Astrocyte (in vitro differentiated cells and primary cell): ENCODE measurements around the gene SYT14. TPM values are rescaled to one million over a fixed set of nuclear protein-coding genes. Genes with fewer than 3 reads are reported as not detected.
A peak's percentile ranks its signal among the peaks of the same experiment; 100 is the strongest.

Experiments
- DNase-seq: peaks from one replicate; pipeline ENCODE4 v3.0.0-alpha.2; 2010; ENCODE audit warnings: low read depth
- FAIRE-seq: peaks from 2 replicates; lab custom pipeline; 2011; peaks lifted over from hg19 to GRCh38; lab: Jason Lieb, UNC
- H2AFZ ChIP-seq: 2 replicates; pipeline ENCODE4 v1.6.0; 2012; ENCODE audit warnings: low read depth, low read length, inconsistent platforms
- H3K27ac ChIP-seq: 2 replicates; pipeline ENCODE4 v1.5.1; 2011; ENCODE audit warnings: low read depth, low read length, inconsistent platforms
- H3K27me3 ChIP-seq: 2 replicates; pipeline ENCODE4 v1.6.0; 2011; ENCODE audit warnings: low read length, inconsistent platforms; ENCODE audit not compliant: insufficient read depth
- H3K36me3 ChIP-seq: 2 replicates; pipeline ENCODE4 v1.5.1; 2011; ENCODE audit warnings: low read length, inconsistent platforms; ENCODE audit not compliant: insufficient read depth
- H3K4me1 ChIP-seq: 2 replicates; pipeline ENCODE4 v1.5.1; 2011; ENCODE audit warnings: low read length, inconsistent platforms; ENCODE audit not compliant: insufficient read depth
- H3K4me2 ChIP-seq: 2 replicates; pipeline ENCODE4 v1.6.0; 2012; ENCODE audit warnings: low read length, inconsistent platforms
- H3K4me3 ChIP-seq: 2 replicates; pipeline ENCODE4 v1.5.1; 2011; ENCODE audit warnings: low read depth, mild to moderate bottlenecking, low read length, inconsistent platforms; ENCODE audit not compliant: insufficient read depth
- H3K79me2 ChIP-seq: 2 replicates; pipeline ENCODE4 v1.6.0; 2012; ENCODE audit warnings: mild to moderate bottlenecking, low read length, inconsistent platforms; ENCODE audit not compliant: insufficient read depth
- H3K9ac ChIP-seq: 2 replicates; pipeline ENCODE4 v1.6.0; 2012; ENCODE audit warnings: mild to moderate bottlenecking, low read length, inconsistent platforms
- H3K9me3 ChIP-seq: 2 replicates; pipeline ENCODE4 v1.5.1; 2012; ENCODE audit warnings: low read depth, mild to moderate bottlenecking, low read length, inconsistent platforms; ENCODE audit not compliant: insufficient read depth
- H4K20me1 ChIP-seq: 2 replicates; pipeline ENCODE4 v1.6.0; 2012; ENCODE audit warnings: low read length, inconsistent platforms; ENCODE audit not compliant: insufficient read depth
- H3K27ac Mint-ChIP-seq: one replicate; pipeline ENCODE4 v1.8.0; 2021; ENCODE audit warnings: mild to moderate bottlenecking, mixed read lengths; ENCODE audit not compliant: unreplicated experiment
- H3K27me3 Mint-ChIP-seq: one replicate; pipeline ENCODE4 v1.8.0; 2021; ENCODE audit warnings: low read depth, mixed read lengths; ENCODE audit not compliant: unreplicated experiment
- H3K36me3 Mint-ChIP-seq: one replicate; pipeline ENCODE4 v1.8.0; 2021; ENCODE audit warnings: low read depth, mixed read lengths; ENCODE audit not compliant: unreplicated experiment
- H3K4me1 Mint-ChIP-seq: one replicate; pipeline ENCODE4 v1.8.0; 2021; ENCODE audit warnings: low read depth, mixed read lengths; ENCODE audit not compliant: unreplicated experiment
- H3K4me3 Mint-ChIP-seq: one replicate; pipeline ENCODE4 v1.8.0; 2021; ENCODE audit warnings: mild to moderate bottlenecking, moderate library complexity, mixed read lengths; ENCODE audit not compliant: unreplicated experiment
- H3K9me3 Mint-ChIP-seq: one replicate; pipeline ENCODE4 v1.8.0; 2021; ENCODE audit warnings: mild to moderate bottlenecking, mixed read lengths; ENCODE audit not compliant: unreplicated experiment
- CTCF ChIP-seq: IDR thresholded peaks from 2 replicates; pipeline ENCODE4 v1.5.1; 2011; ENCODE audit warnings: low read depth, mild to moderate bottlenecking, inconsistent platforms, low read length, moderate library complexity; ENCODE audit not compliant: insufficient read depth
- EZH2 ChIP-seq: IDR thresholded peaks from 2 replicates; pipeline ENCODE4 v1.6.1; 2012; ENCODE audit warnings: mild to moderate bottlenecking, low read length, inconsistent platforms; ENCODE audit not compliant: insufficient read depth
- total RNA-seq: library from RNA; stranded (reverse); gene quantifications from 2 replicates; pipeline ENCODE4 v1.2.1, GENCODE V29; 2021

SYT14 gene
- total RNA-seq, 1 donor from 2014 or later, result 6.1 TPM

GRCh38 chr1:210070531-210070930 lies 132.5 kb downstream of the SYT14 start:
- Histone ChIP-seq H3K4me1 (no peaks in the 10 kb centered on the region), H3K79me2 (no peaks in the 10 kb centered on the region), H3K4me3 (no peak overlapping the region), H3K27ac (no peak overlapping the region), H3K36me3 (no peaks in the 10 kb centered on the region), H3K9me3 (no peaks in the 10 kb centered on the region), H3K4me2 (no peak overlapping the region), H4K20me1 (no peaks in the 10 kb centered on the region), H3K9ac (no peak overlapping the region), H2AFZ (no peak overlapping the region), H3K27me3 (no peaks in the 10 kb centered on the region)
- Mint-ChIP-seq H3K36me3 (no peaks in the 10 kb centered on the region), H3K27ac (no peak overlapping the region), H3K27me3 (no peaks in the 10 kb centered on the region), H3K9me3 (no peaks in the 10 kb centered on the region), H3K4me3 (no peak overlapping the region), H3K4me1 (no peaks in the 10 kb centered on the region)
- DNase-seq, result no peak
- TF ChIP-seq EZH2, result no peak
- no peak for TF ChIP-seq CTCF
- FAIRE-seq, result no peak

GRCh38 chr1:210072129-210072528 lies 134.1 kb downstream of the SYT14 start:
- H3K4me2 ChIP-seq, result no peak overlapping the region
- no peaks in the 10 kb centered on the region for H3K4me1 ChIP-seq
- FAIRE-seq (no peak), DNase-seq (peak; percentile 8)
- no peaks in the 10 kb centered on the region for H3K36me3 ChIP-seq
- Mint-ChIP-seq H3K27me3 (no peaks in the 10 kb centered on the region), H3K4me1 (no peaks in the 10 kb centered on the region), H3K27ac (no peak overlapping the region), H3K9me3 (no peaks in the 10 kb centered on the region), H3K4me3 (no peak overlapping the region), H3K36me3 (no peaks in the 10 kb centered on the region)
- no peak overlapping the region for H3K9ac ChIP-seq
- no peaks in the 10 kb centered on the region for H3K27me3 ChIP-seq
- no peaks in the 10 kb centered on the region for H3K79me2 ChIP-seq
- H2AFZ ChIP-seq, result no peak overlapping the region
- H3K4me3 ChIP-seq, result no peak overlapping the region
- no peak overlapping the region for H3K27ac ChIP-seq
- no peaks in the 10 kb centered on the region for H3K9me3 ChIP-seq
- TF ChIP-seq CTCF (no peak), EZH2 (no peak)
- no peaks in the 10 kb centered on the region for H4K20me1 ChIP-seq

GRCh38 chr1:210072896-210073504 lies 135.0 kb downstream of the SYT14 start:
- Histone ChIP-seq H4K20me1 (no peaks in the 10 kb centered on the region), H3K9ac (no peak overlapping the region), H3K79me2 (no peaks in the 10 kb centered on the region), H3K27me3 (no peaks in the 10 kb centered on the region), H3K36me3 (no peaks in the 10 kb centered on the region), H3K4me1 (no peaks in the 10 kb centered on the region), H2AFZ (no peak overlapping the region), H3K4me3 (no peak overlapping the region), H3K4me2 (no peak overlapping the region), H3K9me3 (no peaks in the 10 kb centered on the region), H3K27ac (no peak overlapping the region)
- TF ChIP-seq CTCF, result no peak
- no peak for TF ChIP-seq EZH2
- Mint-ChIP-seq H3K27ac (no peak overlapping the region), H3K9me3 (no peaks in the 10 kb centered on the region), H3K27me3 (no peaks in the 10 kb centered on the region), H3K4me1 (no peaks in the 10 kb centered on the region), H3K4me3 (no peak overlapping the region), H3K36me3 (no peaks in the 10 kb centered on the region)
- DNase-seq (no peak), FAIRE-seq (no peak)
